Transverse colon (tissue), 4 donors: ENCODE results near the gene DLL4. TPM values are rescaled to one million over a fixed set of nuclear protein-coding genes. Genes with fewer than 3 reads are reported as not detected.

Experiments
- DNase-seq: peaks from one replicate; pipeline ENCODE4 v3.0.0-alpha.2; 2019
- H3K27ac ChIP-seq, 4 donors: fragments of 200-600 bp; sonication (generic); 2 replicates each; pipeline ENCODE4 v1.5.1; 2016 to 2018; ENCODE audit warnings: inconsistent platforms in 4 of 4
- H3K27me3 ChIP-seq: fragments of 200-600 bp; sonication (generic); 2 replicates; pipeline ENCODE4 v1.5.1; 2017; ENCODE audit warnings: inconsistent platforms
- H3K36me3 ChIP-seq, 4 donors: fragments of 200-600 bp; sonication (generic); 2 replicates each; pipeline ENCODE4 v1.5.1; 2017 to 2019; ENCODE audit warnings: inconsistent platforms in 4 of 4
- H3K4me1 ChIP-seq, 4 donors: fragments of 200-600 bp; sonication (generic); 2 replicates each; pipeline ENCODE4 v1.5.1; 2017 to 2020; ENCODE audit warnings: inconsistent platforms in 4 of 4
- H3K4me3 ChIP-seq, 4 donors: fragments of 200-600 bp; sonication (generic); 1 replicate in 1 of 4; 2 replicates in 3 of 4; pipeline versions ENCODE4 v1.5.1 to v1.6.1; 2017 to 2019; ENCODE audit warnings: inconsistent platforms in 4 of 4
- H3K9me3 ChIP-seq, 2 donors: fragments of 200-600 bp; sonication (generic); 2 replicates each; pipeline ENCODE4 v1.5.1; 2017 to 2019; ENCODE audit warnings: inconsistent platforms in 2 of 2
- EP300 ChIP-seq: sonication (generic); formaldehyde crosslinking; IDR thresholded peaks from one replicate; pipeline ENCODE4 v1.6.1; 2017; ENCODE audit warnings: antibody characterized with exemption, low read depth
- POLR2A ChIP-seq: fragments of 450-650 bp; IDR thresholded peaks from one replicate; pipeline ENCODE4 v1.6.1; 2016; ENCODE audit warnings: antibody characterized with exemption, mild to moderate bottlenecking, moderate library complexity
- POLR2AphosphoS5 ChIP-seq, 3 donors: sonication (generic); formaldehyde crosslinking; IDR thresholded peaks; one replicate each; pipeline ENCODE4 v1.6.1; 2016; ENCODE audit warnings: antibody characterized with exemption in 3 of 3
- WGBS, 2 donors: methylation state at CpG; one replicate each; pipeline ENCODE4 v1.1.5; 2018; ENCODE audit warnings: low coverage in 1 of 2; 5-methylcytosine and 5-hydroxymethylcytosine counted together
- in situ Hi-C, 4 donors: fragments of 200-750 bp; cut with MboI; loops; one replicate each; pipeline versions ENCODE4 v1.15.0 to v1.15.1; 2017; ENCODE audit warnings: low sequenced_read_pairs in 3 of 4, low pct_ligation_motif_present in 1 of 4, low pct_unique_long_range_greater_than_20kb in 1 of 4
- intact Hi-C: fragments of 100-400 bp; cut with DNase I; formaldehyde crosslinking; loops from one replicate; pipeline ENCODE4 v1.15.1; 2023; ENCODE audit warnings: low total_unique reads
- total RNA-seq, 4 donors: library from RNA; depleted of rRNA; stranded (reverse); fragments of >200 nt; gene quantifications; one replicate each; pipeline ENCODE4 v1.1.0, GENCODE V29; 2016
- TF ChIP-seq, protein P1 (sequence below), 5 experiments: fragments of 200-600 bp in 3 of 5; fragments of 450-650 bp in 2 of 5; sonication (generic) in 3 of 5; IDR thresholded peaks; 1 replicate in 2 of 5; 2 replicates in 3 of 5; pipeline ENCODE4 v1.5.1; 2016 to 2017; ENCODE audit warnings: antibody characterized with exemption in 5 of 5, inconsistent platforms in 3 of 5, mild to moderate bottlenecking in 2 of 5, moderate library complexity in 1 of 5

The DLL4 gene
- total RNA-seq, 4 donors from 2014 or later, result 1.5 to 14.2 (median 10.2) TPM

- Histone ChIP-seq H3K27ac (peak overlapping the region; percentile 49 to 68 (median 56)), H3K27me3 (no peaks in the 10 kb centered on the region), H3K4me3 (no peak overlapping the region), H3K9me3 (no peaks in the 10 kb centered on the region), H3K36me3 (no peaks in the 10 kb centered on the region), H3K4me1 (peaks cover 12 to 35% (median 14%) of the 10 kb centered on the region in 4 donors)
- DNase-seq, result no peak
- WGBS, 2 donors, result 76% methylated on average over 3 of the region's 3 CpGs; no CpG with 5 or more reads in 1 of the 2 donors
- TF ChIP-seq POLR2A (no peak), POLR2AphosphoS5 (IDR thresholded peaks at IDR 0.05) (no peak), EP300 (no peak)
- TF ChIP-seq, protein P1, sequence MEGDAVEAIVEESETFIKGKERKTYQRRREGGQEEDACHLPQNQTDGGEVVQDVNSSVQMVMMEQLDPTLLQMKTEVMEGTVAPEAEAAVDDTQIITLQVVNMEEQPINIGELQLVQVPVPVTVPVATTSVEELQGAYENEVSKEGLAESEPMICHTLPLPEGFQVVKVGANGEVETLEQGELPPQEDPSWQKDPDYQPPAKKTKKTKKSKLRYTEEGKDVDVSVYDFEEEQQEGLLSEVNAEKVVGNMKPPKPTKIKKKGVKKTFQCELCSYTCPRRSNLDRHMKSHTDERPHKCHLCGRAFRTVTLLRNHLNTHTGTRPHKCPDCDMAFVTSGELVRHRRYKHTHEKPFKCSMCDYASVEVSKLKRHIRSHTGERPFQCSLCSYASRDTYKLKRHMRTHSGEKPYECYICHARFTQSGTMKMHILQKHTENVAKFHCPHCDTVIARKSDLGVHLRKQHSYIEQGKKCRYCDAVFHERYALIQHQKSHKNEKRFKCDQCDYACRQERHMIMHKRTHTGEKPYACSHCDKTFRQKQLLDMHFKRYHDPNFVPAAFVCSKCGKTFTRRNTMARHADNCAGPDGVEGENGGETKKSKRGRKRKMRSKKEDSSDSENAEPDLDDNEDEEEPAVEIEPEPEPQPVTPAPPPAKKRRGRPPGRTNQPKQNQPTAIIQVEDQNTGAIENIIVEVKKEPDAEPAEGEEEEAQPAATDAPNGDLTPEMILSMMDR (IDR thresholded peaks at IDR 0.05), result no peak
- in situ Hi-C loops (no loop called here), intact Hi-C loops (no loop called here)
These were observed 26.9 kb downstream of the DLL4 start for GRCh38 chr15:40955930-40956540.

GRCh38 chr15:40956541-40956982 lies 27.4 kb downstream of the DLL4 start:
- no peaks in the 10 kb centered on the region for H3K27me3 ChIP-seq
- intact Hi-C loops, result no loop called here
- in situ Hi-C loops, result no loop called here
- DNase-seq, result no peak
- H3K27ac ChIP-seq, result peak overlapping the region; percentile 49 to 68 (median 56)
- H3K4me3 ChIP-seq, result no peak overlapping the region
- no peak for TF ChIP-seq EP300
- TF ChIP-seq, protein P1 (IDR thresholded peaks at IDR 0.05), result no peak
- no peaks in the 10 kb centered on the region for H3K36me3 ChIP-seq
- no peaks in the 10 kb centered on the region for H3K9me3 ChIP-seq
- 93% methylated on average over 3 of the region's 3 CpGs; no CpG with 5 or more reads in 1 of the 2 donors for WGBS, 2 donors
- H3K4me1 ChIP-seq, result peaks cover 12 to 38% (median 16%) of the 10 kb centered on the region in 4 donors

- no peaks in the 10 kb centered on the region for H3K9me3 ChIP-seq
- H3K27me3 ChIP-seq, result no peaks in the 10 kb centered on the region
- DNase-seq, result no peak
- H3K36me3 ChIP-seq, result no peaks in the 10 kb centered on the region
- intact Hi-C loops (no loop called here), in situ Hi-C loops (no loop called here)
- peaks cover 12 to 36% (median 16%) of the 10 kb centered on the region in 4 donors for H3K4me1 ChIP-seq
- TF ChIP-seq, protein P1 (IDR thresholded peaks at IDR 0.05), result no peak
- TF ChIP-seq POLR2AphosphoS5 (IDR thresholded peaks at IDR 0.05) (no peak), EP300 (no peak), POLR2A (no peak)
- peak overlapping the region; percentile 49 to 68 (median 56) for H3K27ac ChIP-seq
- no peak overlapping the region for H3K4me3 ChIP-seq
- WGBS, 2 donors, result 67 to 85% methylated on average over 1 to 4 of the region's 4 CpGs
These were observed 28.0 kb downstream of the DLL4 start for GRCh38 chr15:40957041-40957555.

GRCh38 chr15:40957581-40958051 lies 28.5 kb downstream of the DLL4 start:
- H3K9me3 ChIP-seq, result no peaks in the 10 kb centered on the region
- 55 to 61% methylated on average over 3 to 9 of the region's 9 CpGs for WGBS, 2 donors
- no peaks in the 10 kb centered on the region for H3K27me3 ChIP-seq
- H3K4me3 ChIP-seq, result no peak overlapping the region
- TF ChIP-seq POLR2AphosphoS5 (IDR thresholded peaks at IDR 0.05) (peak in 1 of 3 donors; percentile 43), EP300 (no peak)
- intact Hi-C loops (no loop called here), in situ Hi-C loops (no loop called here)
- H3K4me1 ChIP-seq, result peaks cover 9 to 31% (median 12%) of the 10 kb centered on the region in 4 donors
- peak overlapping the region; percentile 23 to 68 (median 56) for H3K27ac ChIP-seq
- H3K36me3 ChIP-seq, result no peaks in the 10 kb centered on the region
- peak; percentile 62 for DNase-seq
